Gastroesophageal sphincter (tissue), 3 donors: ENCODE data around the gene TAOK3.

Experiments
- CTCF ChIP-seq, 4 experiments: fragments of 200-600 bp in 2 of 4; fragments of 450-650 bp in 2 of 4; sonication (generic) in 1 of 4; IDR thresholded peaks; one replicate each; pipeline ENCODE4 v1.5.1; 2017 to 2019; ENCODE audit warnings: antibody characterized with exemption in 4 of 4, mild to moderate bottlenecking in 2 of 4, moderate library complexity in 2 of 4
- POLR2A ChIP-seq, 2 donors: fragments of 450-650 bp; IDR thresholded peaks; one replicate each; pipeline ENCODE4 v1.6.1; 2017; ENCODE audit warnings: antibody characterized with exemption in 2 of 2, mild to moderate bottlenecking in 2 of 2, moderate library complexity in 1 of 2

- TF ChIP-seq CTCF (IDR thresholded peaks at IDR 0.05) (no peak), POLR2A (IDR thresholded peaks at IDR 0.05) (no peak)
Observed at GRCh38 chr12:118107694-118108093, 265.0 kb downstream of the TAOK3 start.
